Spleen (tissue), 11 donors: Measurements from ENCODE around the gene MBNL2. TPM values are rescaled to one million over a fixed set of nuclear protein-coding genes. Genes with fewer than 3 reads are reported as not detected.
"Not testable (repeated sequence)": the region's sequence is repeated elsewhere in the genome, so short reads cannot be mapped to it uniquely, and the experiment has no call there.

Experiments
- DNase-seq: peaks from one replicate; pipeline ENCODE4 v3.0.0-alpha.2; 2020
- H3K27ac ChIP-seq, 8 donors: fragments of 200-600 bp; sonication (generic) in 7 of 8; 1 replicate in 4 of 8; 2 replicates in 4 of 8; pipeline versions ENCODE4 v1.5.0 to v1.8.0; 2016 to 2021; ENCODE audit warnings: inconsistent platforms in 4 of 8, mild to moderate bottlenecking in 4 of 8, moderate library complexity in 1 of 8
- H3K27me3 ChIP-seq, 7 donors: fragments of 200-600 bp; sonication (generic) in 6 of 7; replicated peaks in 1 of 7; 1 replicate in 4 of 7; 2 replicates in 3 of 7; pipeline versions ENCODE4 v1.5.0 to v1.8.0; 2016 to 2021; ENCODE audit warnings: inconsistent platforms in 3 of 7, mild to moderate bottlenecking in 1 of 7
- H3K36me3 ChIP-seq, 6 donors: fragments of 200-600 bp; sonication (generic) in 5 of 6; 1 replicate in 4 of 6; 2 replicates in 2 of 6; pipeline versions ENCODE4 v1.5.0 to v1.8.0; 2016 to 2021; ENCODE audit warnings: inconsistent platforms in 2 of 6
- H3K4me1 ChIP-seq, 6 donors: fragments of 200-600 bp; sonication (generic) in 5 of 6; 1 replicate in 3 of 6; 2 replicates in 3 of 6; pipeline versions ENCODE4 v1.5.0 to v1.8.0; 2016 to 2021; ENCODE audit warnings: inconsistent platforms in 3 of 6
- H3K4me3 ChIP-seq, 8 donors: fragments of 200-600 bp; sonication (generic) in 7 of 8; 1 replicate in 4 of 8; 2 replicates in 4 of 8; pipeline versions ENCODE4 v1.5.0 to v1.8.0; 2016 to 2021; ENCODE audit warnings: inconsistent platforms in 4 of 8, mild to moderate bottlenecking in 4 of 8, moderate library complexity in 2 of 8
- H3K9me3 ChIP-seq, 8 donors: fragments of 200-600 bp; sonication (generic) in 7 of 8; 1 replicate in 4 of 8; 2 replicates in 4 of 8; pipeline versions ENCODE4 v1.5.0 to v1.8.0; 2016 to 2021; ENCODE audit warnings: inconsistent platforms in 4 of 8
- POLR2A ChIP-seq, 3 donors: fragments of 450-650 bp; IDR thresholded peaks; one replicate each; pipeline ENCODE4 v1.5.1; 2017; ENCODE audit warnings: antibody characterized with exemption in 3 of 3, mild to moderate bottlenecking in 1 of 3
- POLR2AphosphoS5 ChIP-seq, 3 donors: sonication (generic); formaldehyde crosslinking; IDR thresholded peaks; one replicate each; pipeline ENCODE4 v1.5.1; 2017; ENCODE audit warnings: antibody characterized with exemption in 3 of 3
- WGBS, 5 donors: extraction: QIAGEN DNeasy Blood & Tissue Kit in 3 of 5; methylation state at CpG; one replicate each; pipeline versions ENCODE4 v1.1.5 to v1.1.7; 2013 to 2018; 5-methylcytosine and 5-hydroxymethylcytosine counted together
- intact Hi-C: fragments of 100-400 bp; cut with DNase I; formaldehyde crosslinking; loops from one replicate; pipeline ENCODE4 v1.15.0; 2023; ENCODE audit warnings: low total_unique reads
- polyA plus RNA-seq, 3 donors: library from polyadenylated mRNA; stranded (reverse); fragments of 200-250 nt; gene quantifications; one replicate each; pipeline ENCODE4 v1.2.1, GENCODE V29; 2013
- total RNA-seq, 7 donors: library from RNA; depleted of rRNA in 3 of 7; stranded (reverse); fragments of >200 nt in 3 of 7; fragmentation: NEBNext Ultra II Directional in 4 of 7; extraction: Animal tissue kit (Norgen Biotek cat#: 25700) in 4 of 7; gene quantifications; one replicate each; pipeline versions ENCODE4 v1.1.0 to v1.2.1, GENCODE V29; 2016 to 2021
- TF ChIP-seq, protein P1 (sequence below), 11 experiments: fragments of 200-600 bp in 7 of 11; fragments of 450-650 bp in 4 of 11; sonication (generic) in 4 of 11; IDR thresholded peaks in 8 of 11; conservative IDR thresholded peaks in 3 of 11; 1 replicate in 7 of 11; 2 replicates in 4 of 11; pipeline versions ENCODE4 v1.4.0 to v1.8.0; 2016 to 2021; ENCODE audit warnings: antibody characterized with exemption in 11 of 11, inconsistent platforms in 4 of 11, mild to moderate bottlenecking in 1 of 11
- donor health status: healthy with polysubstance abuse.
- donor health status: DM: no; HTN: no; CAD: no; lungs with moderate emphysema.
- donor health status: DM: no; HTN: no; CAD: no.
- donor health status: Bipolar disorder and iron deficiency.
- donor health status: healthy.
- donor health status: DM: no; HTN: no; CAD: no.
- donor health status: DM: yes; HTN: yes; CAD: no.

The MBNL2 gene
- total and polyA plus RNA-seq, 10 donors = 7.0 to 56.3 (median 31.1) TPM

DNA sequence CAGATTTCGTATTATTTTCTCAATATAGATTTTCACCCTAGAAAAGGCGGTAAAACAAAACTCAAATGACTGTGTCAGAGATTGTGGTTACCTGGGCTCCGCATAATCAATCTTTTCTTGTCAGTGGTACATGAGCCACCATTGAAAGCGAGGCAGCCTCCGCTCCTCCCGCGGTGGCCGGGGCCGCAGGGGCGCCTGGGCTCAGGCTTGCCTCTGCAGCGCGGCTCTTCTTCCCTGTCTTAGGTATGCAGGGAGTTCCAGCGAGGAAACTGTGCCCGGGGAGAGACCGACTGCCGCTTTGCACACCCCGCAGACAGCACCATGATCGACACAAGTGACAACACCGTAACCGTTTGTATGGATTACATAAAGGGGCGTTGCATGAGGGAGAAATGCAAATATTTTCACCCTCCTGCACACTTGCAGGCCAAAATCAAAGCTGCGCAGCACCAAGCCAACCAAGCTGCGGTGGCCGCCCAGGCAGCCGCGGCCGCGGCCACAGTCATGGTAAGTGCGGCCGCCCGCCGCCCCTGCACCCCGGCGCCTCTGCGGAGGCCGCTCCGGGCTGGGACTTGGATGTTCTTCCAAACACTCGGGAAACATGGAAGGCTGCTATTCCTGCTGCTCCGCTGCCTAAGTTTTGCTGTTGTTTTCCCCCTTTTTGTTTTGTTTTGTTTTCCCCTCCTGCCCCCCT, 124.6 kb downstream of the MBNL2 start:
- Histone ChIP-seq H3K27me3 (no peaks in the 10 kb centered on the region), H3K36me3 (peaks cover 0 to 86% (median 28%) of the 10 kb centered on the region in 6 donors), H3K27ac (no peak overlapping the region), H3K9me3 (no peaks in the 10 kb centered on the region), H3K4me1 (no peaks in the 10 kb centered on the region), H3K4me3 (no peak overlapping the region)
- WGBS, 5 donors = 93 to 96% (median 96%) methylated on average over 39 of the region's 39 CpGs
- TF ChIP-seq POLR2AphosphoS5 (IDR thresholded peaks at IDR 0.05) (peak in 1 of 3 donors; percentile 12), POLR2A (IDR thresholded peaks at IDR 0.05) (no peak)
- intact Hi-C loops = no loop called here
- no peak for DNase-seq

DNA sequence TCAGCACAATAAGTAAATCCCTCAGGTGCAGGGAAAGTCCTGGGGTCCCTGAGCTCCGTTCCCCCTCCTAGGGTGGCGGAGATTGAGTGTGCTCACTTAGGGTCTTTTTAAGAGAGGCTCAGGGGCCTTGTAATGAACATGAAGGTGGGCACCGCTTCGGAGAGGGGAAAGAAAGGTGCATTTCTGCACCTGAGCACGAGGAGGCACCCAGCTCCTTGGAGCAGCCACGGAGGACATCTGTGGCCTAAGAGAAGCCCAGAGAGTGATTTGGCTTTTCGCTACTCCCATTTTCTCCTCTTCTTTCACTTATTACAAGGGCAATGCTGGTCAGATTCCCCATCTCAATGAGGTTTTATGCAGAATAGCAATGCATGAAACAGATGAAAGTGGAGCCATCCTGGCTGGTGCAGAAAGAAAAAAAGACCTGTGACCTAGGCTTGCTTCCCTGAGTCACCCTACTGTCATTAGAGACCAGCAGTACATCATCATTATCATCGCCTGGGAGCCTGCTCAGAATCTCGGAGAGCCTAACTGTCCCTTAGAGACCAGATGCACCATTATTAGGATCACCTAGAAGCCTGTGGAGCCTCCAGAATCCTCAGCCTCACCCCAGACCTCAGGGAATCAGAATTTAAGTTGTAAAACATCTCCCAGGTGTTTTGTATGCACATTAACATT, 125.3 kb downstream of the MBNL2 start:
- H3K27ac ChIP-seq = no peak overlapping the region
- H3K27me3 ChIP-seq = no peaks in the 10 kb centered on the region
- TF ChIP-seq, protein P1, sequence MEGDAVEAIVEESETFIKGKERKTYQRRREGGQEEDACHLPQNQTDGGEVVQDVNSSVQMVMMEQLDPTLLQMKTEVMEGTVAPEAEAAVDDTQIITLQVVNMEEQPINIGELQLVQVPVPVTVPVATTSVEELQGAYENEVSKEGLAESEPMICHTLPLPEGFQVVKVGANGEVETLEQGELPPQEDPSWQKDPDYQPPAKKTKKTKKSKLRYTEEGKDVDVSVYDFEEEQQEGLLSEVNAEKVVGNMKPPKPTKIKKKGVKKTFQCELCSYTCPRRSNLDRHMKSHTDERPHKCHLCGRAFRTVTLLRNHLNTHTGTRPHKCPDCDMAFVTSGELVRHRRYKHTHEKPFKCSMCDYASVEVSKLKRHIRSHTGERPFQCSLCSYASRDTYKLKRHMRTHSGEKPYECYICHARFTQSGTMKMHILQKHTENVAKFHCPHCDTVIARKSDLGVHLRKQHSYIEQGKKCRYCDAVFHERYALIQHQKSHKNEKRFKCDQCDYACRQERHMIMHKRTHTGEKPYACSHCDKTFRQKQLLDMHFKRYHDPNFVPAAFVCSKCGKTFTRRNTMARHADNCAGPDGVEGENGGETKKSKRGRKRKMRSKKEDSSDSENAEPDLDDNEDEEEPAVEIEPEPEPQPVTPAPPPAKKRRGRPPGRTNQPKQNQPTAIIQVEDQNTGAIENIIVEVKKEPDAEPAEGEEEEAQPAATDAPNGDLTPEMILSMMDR (IDR thresholded peaks at IDR 0.05 in 8 of 11, conservative IDR thresholded peaks at IDR 0.05 in 3 of 11) = no peak
- TF ChIP-seq POLR2AphosphoS5 (IDR thresholded peaks at IDR 0.05) (no peak), POLR2A (IDR thresholded peaks at IDR 0.05) (no peak)
- intact Hi-C loops = no loop called here
- DNase-seq = no peak
- H3K4me1 ChIP-seq = no peaks in the 10 kb centered on the region
- H3K4me3 ChIP-seq = no peak overlapping the region
- H3K9me3 ChIP-seq = no peaks in the 10 kb centered on the region
- 88 to 98% (median 94%) methylated on average over 9 of the region's 9 CpGs for WGBS, 5 donors
- peaks cover 0 to 92% (median 30%) of the 10 kb centered on the region in 6 donors for H3K36me3 ChIP-seq

DNA sequence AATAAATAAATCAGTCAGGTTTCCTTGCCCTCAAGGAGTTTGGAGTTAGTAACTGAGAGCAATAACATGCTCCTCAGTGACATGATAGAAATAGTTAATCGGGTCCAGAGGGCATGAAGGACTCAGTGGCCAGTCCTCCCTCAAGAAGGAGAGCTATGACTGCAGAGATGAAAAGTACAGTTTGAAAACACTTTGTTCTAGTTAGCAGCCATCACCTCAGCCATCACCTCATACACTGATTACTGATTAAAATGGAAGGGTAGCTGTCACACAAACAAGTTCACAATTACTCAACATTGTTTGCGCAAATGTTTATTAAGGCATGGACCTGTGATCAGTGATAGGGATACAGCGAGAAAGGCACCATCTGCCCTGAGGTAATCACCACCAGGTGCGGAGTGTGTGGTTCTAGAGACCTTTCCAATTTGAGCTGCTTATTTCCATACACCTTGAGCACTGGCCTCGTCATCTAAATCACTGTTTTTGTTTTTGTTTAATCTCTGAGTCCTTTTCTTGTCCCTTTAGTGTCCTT, 126.5 kb downstream of the MBNL2 start:
- Histone ChIP-seq H3K4me3 (no peak overlapping the region), H3K4me1 (no peaks in the 10 kb centered on the region), H3K9me3 (no peaks in the 10 kb centered on the region), H3K27ac (no peak overlapping the region), H3K27me3 (no peaks in the 10 kb centered on the region), H3K36me3 (peaks cover 0 to 95% (median 27%) of the 10 kb centered on the region in 6 donors)
- intact Hi-C loops = no loop called here
- DNase-seq = no peak
- 87 to 96% (median 95%) methylated on average over 5 of the region's 5 CpGs for WGBS, 5 donors
- TF ChIP-seq POLR2A (IDR thresholded peaks at IDR 0.05) (no peak), POLR2AphosphoS5 (IDR thresholded peaks at IDR 0.05) (no peak)
- TF ChIP-seq, protein P1 (IDR thresholded peaks at IDR 0.05 in 8 of 11, conservative IDR thresholded peaks at IDR 0.05 in 3 of 11) = no peak

DNA sequence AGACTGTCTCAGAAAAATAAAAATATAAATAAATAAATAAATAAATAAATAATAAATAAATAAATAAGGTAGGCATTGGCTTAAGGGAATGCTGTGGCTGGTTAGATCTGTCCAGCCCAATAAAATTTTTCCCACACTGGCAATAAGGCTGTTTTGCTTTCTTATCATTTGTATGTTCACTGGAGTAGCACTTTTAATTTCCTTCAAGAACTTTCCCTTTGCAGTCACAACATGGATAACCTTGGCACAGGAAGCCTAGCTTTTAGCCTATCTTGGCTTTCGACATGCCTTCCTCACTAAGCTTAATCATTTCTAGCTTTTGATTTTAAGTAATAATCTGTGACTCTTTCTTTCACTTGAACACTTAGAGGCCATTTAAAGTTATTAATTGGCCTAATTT, 129.9 kb downstream of the MBNL2 start:
- DNase-seq, H3K27ac ChIP-seq, H3K27me3 ChIP-seq, intact Hi-C loops, H3K4me3 ChIP-seq, H3K9me3 ChIP-seq, H3K4me1 ChIP-seq: not testable (repeated sequence)
- WGBS, 5 donors = 67 to 82% (median 75%) methylated on average over 1 of the region's 1 CpG
- peaks cover 0 to 84% (median 21%) of the 10 kb centered on the region in 6 donors for H3K36me3 ChIP-seq

DNA sequence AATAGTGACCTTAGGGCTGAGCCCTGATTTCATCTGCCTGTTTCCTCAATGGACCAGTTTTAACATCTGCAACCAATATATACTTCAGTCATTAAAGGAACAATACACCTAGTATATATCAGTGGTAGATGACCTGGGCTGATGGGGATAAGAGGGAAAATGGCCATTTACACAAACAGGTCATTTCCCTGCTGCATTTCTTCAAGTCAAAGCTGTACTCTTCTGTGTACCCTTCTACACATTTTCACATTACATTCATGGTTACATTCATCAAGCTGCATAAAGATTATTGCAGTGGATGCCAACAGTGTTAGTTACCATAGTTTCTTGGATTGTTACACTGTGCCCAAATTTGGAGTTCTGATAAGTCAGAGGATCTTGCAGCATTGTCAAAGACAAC, 130.7 kb downstream of the MBNL2 start:
- H3K27me3 ChIP-seq = no peaks in the 10 kb centered on the region
- H3K36me3 ChIP-seq = peaks cover 0 to 84% (median 15%) of the 10 kb centered on the region in 6 donors
- no peak for DNase-seq
- TF ChIP-seq POLR2A (IDR thresholded peaks at IDR 0.05) = no peak
- TF ChIP-seq POLR2AphosphoS5 (IDR thresholded peaks at IDR 0.05) = no peak
- TF ChIP-seq, protein P1 (IDR thresholded peaks at IDR 0.05 in 8 of 11, conservative IDR thresholded peaks at IDR 0.05 in 3 of 11) = no peak
- H3K9me3 ChIP-seq = no peaks in the 10 kb centered on the region
- H3K4me1 ChIP-seq = no peaks in the 10 kb centered on the region
- H3K4me3 ChIP-seq = no peak overlapping the region
- intact Hi-C loops = no loop called here
- no peak overlapping the region for H3K27ac ChIP-seq
